B cell (primary cell): Measurements from ENCODE around the gene FREM2.

Experiments used
- CTCF ChIP-seq: fragments of 200-600 bp; IDR thresholded peaks from one replicate; pipeline ENCODE4 v1.8.0; 2022; ENCODE audit warnings: antibody characterized with exemption, mild to moderate bottlenecking
- EZH2 ChIP-seq: IDR thresholded peaks from 2 replicates; pipeline ENCODE4 v1.6.1; 2012; ENCODE audit warnings: borderline replicate concordance, low read depth, mild to moderate bottlenecking, moderate library complexity, low read length; ENCODE audit not compliant: insufficient read depth, poor library complexity, severe bottlenecking

GRCh38 chr13:38661010-38661675, 25.7 kb upstream of the FREM2 start:
- TF ChIP-seq EZH2, result no peak
- TF ChIP-seq CTCF, result no peak
